GM12864 (cell line): ENCODE measurements around the gene SLC1A2.

ENCODE experiments used
- DNase-seq: peaks from one replicate; pipeline ENCODE4 v3.0.0-alpha.2; 2011; ENCODE audit warnings: low read depth
- H3K4me3 ChIP-seq: 2 replicates; pipeline ENCODE4 v1.5.1; 2011; ENCODE audit warnings: mild to moderate bottlenecking, low read depth, low read length, control low read depth
- TF ChIP-seq, protein P1 (sequence below): IDR thresholded peaks from 2 replicates; pipeline ENCODE4 v1.5.1; 2011; ENCODE audit warnings: low read depth, mild to moderate bottlenecking, moderate library complexity, low read length, control low read depth, inconsistent platforms; ENCODE audit errors: missing control alignments

SLC1A2 gene

DNA sequence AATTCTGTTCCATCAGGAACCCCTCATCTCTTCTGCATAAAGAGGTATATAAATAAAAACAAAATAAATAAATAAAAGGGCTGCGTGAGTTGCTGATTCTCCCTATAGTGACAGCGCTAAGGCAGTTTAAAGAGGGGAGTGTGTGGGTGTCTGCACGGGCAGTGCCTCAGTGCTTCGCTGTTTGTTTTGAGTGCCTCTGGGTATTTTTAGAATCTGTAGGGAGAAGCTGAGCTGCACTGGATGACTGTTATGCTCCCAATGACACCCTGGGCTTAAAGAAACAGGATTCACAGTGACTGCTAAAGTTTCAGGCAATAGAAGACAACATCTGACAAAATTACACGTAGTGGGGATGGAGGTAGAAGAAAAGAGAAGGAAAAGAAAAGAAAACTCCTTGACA is 38.8 kb downstream of the SLC1A2 start:
- TF ChIP-seq, protein P1, sequence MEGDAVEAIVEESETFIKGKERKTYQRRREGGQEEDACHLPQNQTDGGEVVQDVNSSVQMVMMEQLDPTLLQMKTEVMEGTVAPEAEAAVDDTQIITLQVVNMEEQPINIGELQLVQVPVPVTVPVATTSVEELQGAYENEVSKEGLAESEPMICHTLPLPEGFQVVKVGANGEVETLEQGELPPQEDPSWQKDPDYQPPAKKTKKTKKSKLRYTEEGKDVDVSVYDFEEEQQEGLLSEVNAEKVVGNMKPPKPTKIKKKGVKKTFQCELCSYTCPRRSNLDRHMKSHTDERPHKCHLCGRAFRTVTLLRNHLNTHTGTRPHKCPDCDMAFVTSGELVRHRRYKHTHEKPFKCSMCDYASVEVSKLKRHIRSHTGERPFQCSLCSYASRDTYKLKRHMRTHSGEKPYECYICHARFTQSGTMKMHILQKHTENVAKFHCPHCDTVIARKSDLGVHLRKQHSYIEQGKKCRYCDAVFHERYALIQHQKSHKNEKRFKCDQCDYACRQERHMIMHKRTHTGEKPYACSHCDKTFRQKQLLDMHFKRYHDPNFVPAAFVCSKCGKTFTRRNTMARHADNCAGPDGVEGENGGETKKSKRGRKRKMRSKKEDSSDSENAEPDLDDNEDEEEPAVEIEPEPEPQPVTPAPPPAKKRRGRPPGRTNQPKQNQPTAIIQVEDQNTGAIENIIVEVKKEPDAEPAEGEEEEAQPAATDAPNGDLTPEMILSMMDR, result no peak
- no peak overlapping the region for H3K4me3 ChIP-seq
- no peak for DNase-seq

DNA sequence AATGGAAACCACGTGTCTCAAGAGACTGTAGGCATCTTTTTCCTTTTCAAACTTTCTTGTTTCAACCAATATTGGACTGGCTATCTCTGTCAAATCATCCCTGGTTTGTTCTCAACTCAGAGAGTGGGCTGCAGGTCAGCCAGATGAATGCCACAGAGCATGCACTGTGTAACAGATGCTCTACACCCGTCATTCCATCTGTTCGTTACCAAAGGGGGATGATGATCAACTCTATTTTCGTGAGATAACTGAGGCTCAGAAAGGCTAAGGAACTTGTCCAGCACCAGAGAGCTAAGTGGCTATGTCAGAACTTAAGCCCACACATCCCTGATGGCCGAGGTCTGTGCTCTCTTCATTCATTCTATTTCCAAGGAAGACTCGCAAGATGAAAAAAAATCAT is 42.1 kb downstream of the SLC1A2 start:
- no peak for DNase-seq

DNA sequence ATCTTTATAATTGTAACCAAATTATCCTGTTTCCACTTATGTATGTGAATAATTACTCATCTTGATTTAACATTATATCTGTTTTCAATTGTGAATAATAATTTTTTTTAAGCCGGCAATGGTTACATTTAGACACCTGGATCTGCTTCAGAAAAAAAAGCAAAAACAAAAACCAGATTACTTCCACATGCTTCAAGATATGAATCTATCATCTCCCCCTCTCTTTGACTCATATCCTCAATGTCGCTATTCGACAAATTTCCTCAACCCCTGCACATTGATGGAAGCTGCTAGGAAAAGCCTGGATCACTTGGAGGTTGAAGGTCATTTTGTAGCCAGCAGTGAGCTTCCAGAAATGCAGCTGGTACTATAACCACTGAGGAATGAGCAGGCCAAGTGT is 42.7 kb downstream of the SLC1A2 start:
- TF ChIP-seq, protein P1, result no peak
- H3K4me3 ChIP-seq, result no peak overlapping the region
- DNase-seq, result no peak

More for the DNA sequence above, 42.1 kb downstream of the SLC1A2 start:
- TF ChIP-seq, protein P1, result no peak
- H3K4me3 ChIP-seq, result no peak overlapping the region

DNA sequence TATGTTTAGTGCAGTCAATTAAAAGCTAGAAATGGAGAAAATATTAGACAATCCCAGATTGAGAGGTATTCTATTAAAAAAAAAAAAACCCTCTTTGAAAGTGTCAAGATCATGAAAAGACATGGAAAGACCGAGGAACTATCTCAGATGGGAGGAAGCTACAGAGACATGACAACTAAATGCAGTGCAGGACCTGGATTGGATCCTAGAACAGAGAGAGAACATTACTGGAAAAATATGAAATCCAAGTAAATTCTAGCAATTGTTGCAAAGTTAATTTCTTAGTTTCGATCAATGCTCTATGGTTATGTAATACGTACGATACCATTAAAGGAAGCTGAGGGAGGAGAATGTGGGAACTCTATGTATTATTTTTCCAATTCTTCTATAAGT is 43.2 kb downstream of the SLC1A2 start:
- H3K4me3 ChIP-seq, result no peak overlapping the region
- no peak for DNase-seq
- TF ChIP-seq, protein P1, result no peak

DNA sequence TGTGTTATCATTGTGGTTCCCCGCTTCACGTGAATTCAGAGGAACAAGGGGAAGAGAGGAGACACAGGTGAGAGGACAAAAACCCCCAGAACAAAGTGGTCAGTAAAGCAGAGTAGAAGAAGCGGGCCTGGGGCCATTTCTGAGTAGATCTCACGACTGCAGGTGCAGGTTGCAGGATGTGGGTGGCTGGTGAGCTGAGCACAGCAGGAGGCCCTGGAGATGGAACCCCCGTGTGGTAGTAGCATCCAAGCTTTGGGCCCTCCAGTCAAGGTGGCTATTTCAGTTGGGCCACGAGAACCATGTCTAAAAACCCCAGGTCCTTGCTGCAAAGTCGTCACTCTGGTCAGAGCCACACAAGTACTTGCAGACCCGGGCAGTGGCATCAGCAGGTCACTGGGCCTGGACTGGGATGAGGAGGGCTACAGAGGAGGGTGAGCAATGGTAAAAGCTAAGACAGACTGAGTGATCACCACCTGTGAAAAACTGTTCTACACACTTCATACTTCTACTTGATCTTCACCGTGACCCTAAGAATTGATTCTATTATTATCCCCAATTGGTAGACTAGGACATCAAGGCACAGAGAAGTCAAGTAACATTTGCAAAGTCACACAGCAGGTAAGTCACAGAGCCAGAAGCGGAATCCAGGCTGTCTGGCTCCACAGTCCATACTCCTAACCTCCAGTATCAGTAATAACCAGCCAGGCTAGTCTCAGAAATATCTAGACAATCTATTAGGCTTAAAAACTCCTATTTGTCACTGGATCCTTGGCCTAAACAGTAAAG is 43.8 kb downstream of the SLC1A2 start:
- H3K4me3 ChIP-seq, result no peak overlapping the region
- no peak for DNase-seq
- TF ChIP-seq, protein P1, result no peak

DNA sequence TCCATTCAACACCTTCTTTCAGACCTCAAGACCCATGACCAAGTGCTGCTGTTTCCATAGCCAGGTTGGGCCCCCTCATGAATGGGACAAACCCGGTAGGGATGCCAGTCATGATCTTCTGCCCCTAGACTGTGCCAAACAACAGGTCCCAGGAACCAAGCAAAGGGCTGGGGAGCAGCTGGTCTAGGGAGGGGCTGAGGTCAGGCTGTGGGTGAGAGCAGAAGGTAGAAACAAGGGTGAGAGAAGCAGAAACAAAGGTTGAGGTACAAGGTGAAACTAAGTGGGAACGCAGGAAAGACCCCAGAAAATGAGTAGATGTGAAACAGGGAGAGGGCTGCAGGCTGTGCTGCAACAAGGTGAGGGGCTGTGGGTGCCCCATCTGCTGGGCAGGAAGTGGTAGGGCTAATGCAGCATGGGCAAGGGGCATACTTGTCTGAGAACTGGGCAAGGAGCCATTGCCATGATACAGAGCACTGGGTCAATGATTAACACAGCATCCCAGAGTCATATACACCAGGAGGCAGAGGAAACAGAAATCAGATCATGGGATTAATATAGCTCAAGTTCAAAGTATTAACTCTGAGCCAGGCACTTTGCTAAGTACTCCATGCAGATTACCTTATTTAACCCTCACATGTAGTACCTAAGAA is 45.9 kb downstream of the SLC1A2 start:
- no peak overlapping the region for H3K4me3 ChIP-seq
- TF ChIP-seq, protein P1, result no peak
- no peak for DNase-seq
